HG03558 (cell line): ENCODE data around the gene UNC50.
"Not testable (repeated sequence)": the region's sequence is repeated elsewhere in the genome, so short reads cannot be mapped to it uniquely, and the experiment has no call there.

Experiments
- ATAC-seq: cut with Tn5 transposase; IDR thresholded peaks from one replicate; pipeline ENCODE4 v1.9.1; 2021; ENCODE audit warnings: moderate number of reproducible peaks; ENCODE audit not compliant: unreplicated experiment; ENCODE audit errors: extremely low read depth

The UNC50 gene

DNA sequence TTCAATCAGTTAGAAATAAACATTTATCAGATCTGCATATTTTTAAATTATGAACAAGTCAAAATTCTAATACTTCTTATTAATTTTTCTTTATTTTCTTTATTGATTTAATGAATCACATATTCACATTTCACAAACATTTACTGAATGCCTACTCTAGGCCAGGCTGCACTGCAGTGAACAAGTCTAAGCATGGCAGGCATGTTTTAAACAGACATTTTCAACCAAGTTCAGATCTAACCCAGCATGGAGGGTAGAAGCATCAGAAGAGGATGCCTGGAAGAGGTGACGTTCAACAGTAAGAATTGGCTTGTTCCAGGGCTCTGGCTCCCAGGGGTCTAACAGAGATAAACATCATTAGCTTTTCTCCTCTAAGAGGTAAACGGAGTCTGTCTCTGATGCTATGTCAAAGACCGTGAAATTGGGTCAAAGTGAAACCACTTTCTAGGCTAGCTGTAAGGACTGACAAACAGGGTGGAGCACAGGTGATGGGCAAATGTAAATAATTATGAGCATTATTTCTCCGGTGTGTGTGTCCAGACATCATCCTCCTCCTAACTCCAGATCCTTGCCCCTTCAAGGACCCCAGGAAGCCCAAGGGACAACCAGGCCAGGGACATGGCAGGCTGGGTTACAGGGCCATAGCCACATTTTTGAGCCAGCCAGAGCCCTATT, 50.6 kb downstream of the UNC50 start:
- ATAC-seq = no peak

GRCh38 chr2:98659491-98659840, 51.1 kb downstream of the UNC50 start:
- not testable (repeated sequence) for ATAC-seq

GRCh38 chr2:98663511-98664090, 55.2 kb downstream of the UNC50 start:
- no peak for ATAC-seq

GRCh38 chr2:98664323-98664722, 55.9 kb downstream of the UNC50 start:
- no peak for ATAC-seq

GRCh38 chr2:98665677-98666076, 57.3 kb downstream of the UNC50 start:
- ATAC-seq = no peak
